ENCODE measurements around the gene POLE4.

Gene POLE4

GRCh38 chr2:74984947-74985637, 26.6 kb downstream of the POLE4 start:
- Histone ChIP-seq H3K9ac (no peak overlapping the region), H3K36me3 (no peaks in the 10 kb centered on the region), H3K4me2 (peak overlapping the region; percentile 77), H3K4me3 (no peak overlapping the region), H3K4me1 (peaks cover 27% of the 10 kb centered on the region), H3K27ac (peak overlapping the region; percentile 49), H4K20me1 (no peaks in the 10 kb centered on the region), H3K27me3 (no peaks in the 10 kb centered on the region), H3K9me3 (no peaks in the 10 kb centered on the region)
- no peak for TF ChIP-seq Cebpa-rat (IDR thresholded peaks at IDR 0.05)

- peaks cover 28% of the 10 kb centered on the region for H3K4me1 ChIP-seq
- TF ChIP-seq Cebpa-rat (IDR thresholded peaks at IDR 0.05): no peak
- no peaks in the 10 kb centered on the region for H3K27me3 ChIP-seq
- H3K9ac ChIP-seq: no peak overlapping the region
- H4K20me1 ChIP-seq: no peaks in the 10 kb centered on the region
- no peak overlapping the region for H3K27ac ChIP-seq
- H3K36me3 ChIP-seq: no peaks in the 10 kb centered on the region; the same call in 1 of the 2 replicates
- H3K4me3 ChIP-seq: peak overlapping the region; percentile 9; the same call in 1 of the 2 replicates
- H3K9me3 ChIP-seq: no peaks in the 10 kb centered on the region
- H3K4me2 ChIP-seq: peak overlapping the region; percentile 77
Measured at GRCh38 chr2:74985978-74986609, 27.7 kb downstream of the POLE4 start.

GRCh38 chr2:74991977-74992376, 33.5 kb downstream of the POLE4 start:
- H3K4me3 ChIP-seq: no peak overlapping the region
- 0 out of 2 replicates have a peak, but pooled peaks cover 5% of the 10 kb centered on the region for H3K4me1 ChIP-seq
- TF ChIP-seq Cebpa-rat (IDR thresholded peaks at IDR 0.05): no peak
- no peaks in the 10 kb centered on the region; the same call in 1 of the 2 replicates for H3K36me3 ChIP-seq
- H3K9me3 ChIP-seq: no peaks in the 10 kb centered on the region
- no peak overlapping the region for H3K9ac ChIP-seq
- no peak overlapping the region for H3K4me2 ChIP-seq
- H4K20me1 ChIP-seq: no peaks in the 10 kb centered on the region
- no peak overlapping the region for H3K27ac ChIP-seq
- H3K27me3 ChIP-seq: no peaks in the 10 kb centered on the region

DNA sequence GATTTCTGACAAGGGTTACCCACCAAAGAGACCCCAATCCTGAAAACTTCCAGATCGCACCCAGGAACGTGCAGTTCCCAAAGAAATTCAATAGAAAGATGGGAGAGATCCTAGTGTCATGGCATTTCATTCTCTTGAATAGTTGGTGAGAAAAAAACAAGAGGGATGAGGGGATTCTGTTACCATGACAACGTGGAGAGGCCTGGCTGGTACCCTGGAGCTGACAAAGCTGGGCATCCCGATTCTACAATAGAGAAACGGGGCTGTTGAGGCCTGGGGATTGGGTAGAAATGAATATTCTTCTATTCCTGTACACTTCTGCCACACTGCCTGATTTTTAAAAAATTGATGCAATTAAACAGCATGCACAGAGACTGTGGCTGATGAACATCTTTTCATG, 41.0 kb downstream of the POLE4 start:
- Histone ChIP-seq H3K27me3 (no peaks in the 10 kb centered on the region), H3K36me3 (peaks cover 6% of the 10 kb centered on the region; the same call in 1 of the 2 replicates), H3K4me1 (no peaks in the 10 kb centered on the region), H3K27ac (no peak overlapping the region), H4K20me1 (no peaks in the 10 kb centered on the region), H3K4me3 (no peak overlapping the region), H3K9me3 (peaks cover 16% of the 10 kb centered on the region), H3K4me2 (no peak overlapping the region), H3K9ac (no peak overlapping the region)
- TF ChIP-seq Cebpa-rat (IDR thresholded peaks at IDR 0.05): no peak

GRCh38 chr2:75002007-75002406, 43.6 kb downstream of the POLE4 start:
- no peaks in the 10 kb centered on the region for H4K20me1 ChIP-seq
- H3K4me1 ChIP-seq: no peaks in the 10 kb centered on the region
- H3K4me3 ChIP-seq: no peak overlapping the region
- H3K9ac ChIP-seq: no peak overlapping the region
- H3K9me3 ChIP-seq: peaks cover 16% of the 10 kb centered on the region
- H3K36me3 ChIP-seq: peaks cover 6% of the 10 kb centered on the region; the same call in 1 of the 2 replicates
- H3K27ac ChIP-seq: no peak overlapping the region
- no peak overlapping the region for H3K4me2 ChIP-seq
- no peak for TF ChIP-seq Cebpa-rat (IDR thresholded peaks at IDR 0.05)
- no peaks in the 10 kb centered on the region for H3K27me3 ChIP-seq

DNA sequence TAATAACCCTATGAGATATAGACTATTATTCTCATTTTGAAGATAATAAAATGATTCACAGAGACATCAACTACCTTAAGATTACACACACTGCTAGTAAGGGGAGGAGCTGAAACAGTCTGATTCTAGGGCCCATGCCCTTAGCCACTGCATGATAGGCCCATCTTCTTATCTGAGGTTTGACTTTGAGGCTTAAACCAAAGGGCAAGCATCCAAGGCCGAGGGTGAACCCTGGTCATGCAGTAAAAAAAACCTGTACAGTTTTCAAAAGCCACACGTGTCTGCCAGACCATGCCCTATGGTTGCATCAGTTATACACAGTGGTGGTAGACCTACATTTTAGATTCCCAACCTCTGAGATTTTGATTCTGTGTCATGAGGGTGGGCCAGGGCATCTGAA, 44.8 kb downstream of the POLE4 start:
- Histone ChIP-seq H3K4me3 (no peak overlapping the region), H3K9ac (no peak overlapping the region), H3K27me3 (no peaks in the 10 kb centered on the region), H3K4me2 (no peak overlapping the region), H3K27ac (no peak overlapping the region), H3K36me3 (peaks cover 6% of the 10 kb centered on the region; the same call in 1 of the 2 replicates), H3K4me1 (no peaks in the 10 kb centered on the region), H4K20me1 (no peaks in the 10 kb centered on the region), H3K9me3 (peaks cover 9% of the 10 kb centered on the region)
- no peak for TF ChIP-seq Cebpa-rat (IDR thresholded peaks at IDR 0.05)

- Histone ChIP-seq H3K27ac (no peak overlapping the region), H3K4me1 (no peaks in the 10 kb centered on the region), H3K4me3 (no peak overlapping the region), H3K4me2 (no peak overlapping the region), H4K20me1 (no peaks in the 10 kb centered on the region), H3K9ac (no peak overlapping the region), H3K27me3 (no peaks in the 10 kb centered on the region), H3K36me3 (0 out of 2 replicates have a peak, but pooled peaks cover 2% of the 10 kb centered on the region), H3K9me3 (peaks cover 4% of the 10 kb centered on the region; the same call in 1 of the 2 replicates)
- TF ChIP-seq Cebpa-rat (IDR thresholded peaks at IDR 0.05): no peak
Measured at GRCh38 chr2:75003773-75004172, 45.3 kb downstream of the POLE4 start.

DNA sequence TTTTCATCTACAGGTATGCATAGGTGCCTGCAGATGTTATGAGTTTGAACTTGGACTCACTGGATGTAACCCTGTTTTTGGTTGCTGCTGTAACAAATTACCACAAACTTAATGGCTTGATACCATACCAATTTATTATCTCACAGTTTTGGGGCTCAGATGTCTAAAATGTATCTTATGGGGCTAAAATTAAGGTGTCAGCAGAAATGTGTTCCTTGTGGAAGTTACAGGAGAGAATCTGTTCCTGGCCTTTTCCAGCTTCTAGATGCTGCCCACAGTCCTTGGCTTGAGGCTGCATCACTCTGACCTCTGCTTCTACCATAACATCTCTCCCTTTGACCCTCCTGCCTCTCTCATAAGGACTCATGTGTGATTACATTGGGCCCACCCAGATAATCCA, 47.6 kb downstream of the POLE4 start:
- Histone ChIP-seq H3K9me3 (no peaks in the 10 kb centered on the region), H4K20me1 (no peaks in the 10 kb centered on the region), H3K27me3 (no peaks in the 10 kb centered on the region), H3K36me3 (no peaks in the 10 kb centered on the region), H3K27ac (no peak overlapping the region), H3K4me2 (no peak overlapping the region), H3K4me3 (no peak overlapping the region), H3K9ac (no peak overlapping the region), H3K4me1 (no peaks in the 10 kb centered on the region)
- TF ChIP-seq Cebpa-rat (IDR thresholded peaks at IDR 0.05): no peak

DNA sequence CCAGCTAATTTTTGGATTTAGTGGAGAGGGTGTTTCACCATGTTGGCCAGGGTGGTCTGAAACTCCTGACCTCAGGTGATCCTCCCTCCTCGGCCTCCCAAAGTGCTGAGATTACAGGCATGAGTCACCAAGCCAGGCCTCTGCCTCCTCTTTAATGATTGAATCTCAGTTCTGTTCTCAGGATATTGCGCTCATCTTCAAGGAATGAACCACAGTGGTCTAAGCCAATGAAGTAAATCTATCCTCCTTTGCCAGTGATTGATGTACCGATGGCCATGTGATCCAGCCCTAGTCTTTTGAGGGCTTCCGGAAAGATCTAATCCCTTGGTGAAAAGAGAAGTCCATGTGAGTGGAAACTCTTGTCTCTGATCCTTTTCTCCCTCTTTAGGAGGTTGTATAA, 48.6 kb downstream of the POLE4 start:
- H3K4me2 ChIP-seq: no peak overlapping the region
- no peaks in the 10 kb centered on the region for H3K27me3 ChIP-seq
- no peaks in the 10 kb centered on the region for H3K9me3 ChIP-seq
- TF ChIP-seq Cebpa-rat (IDR thresholded peaks at IDR 0.05): no peak
- no peaks in the 10 kb centered on the region for H3K4me1 ChIP-seq
- H3K27ac ChIP-seq: no peak overlapping the region
- no peaks in the 10 kb centered on the region for H3K36me3 ChIP-seq
- no peak overlapping the region for H3K9ac ChIP-seq
- no peak overlapping the region for H3K4me3 ChIP-seq
- H4K20me1 ChIP-seq: no peaks in the 10 kb centered on the region

GRCh38 chr2:75007819-75008218, 49.4 kb downstream of the POLE4 start:
- Histone ChIP-seq H3K27me3 (no peaks in the 10 kb centered on the region), H3K27ac (no peak overlapping the region), H3K9ac (no peak overlapping the region), H3K36me3 (no peaks in the 10 kb centered on the region), H3K4me1 (no peaks in the 10 kb centered on the region), H3K4me2 (no peak overlapping the region), H4K20me1 (no peaks in the 10 kb centered on the region), H3K9me3 (no peaks in the 10 kb centered on the region), H3K4me3 (no peak overlapping the region)
- TF ChIP-seq Cebpa-rat (IDR thresholded peaks at IDR 0.05): no peak

Data from BLaER1 (cell line).